GM06990 (cell line): Measurements from ENCODE around the gene LUC7L.
"Not testable (repeated sequence)": the region's sequence is repeated elsewhere in the genome, so short reads cannot be mapped to it uniquely, and the experiment has no call there.

Experiments
- DNase-seq: peaks from one replicate; pipeline ENCODE4 v3.0.0-alpha.2; 2011; ENCODE audit not compliant: insufficient read length; ENCODE audit errors: extremely low read depth
- H3K27me3 ChIP-seq: replicated peaks from 2 replicates; pipeline ENCODE4 v1.6.0; 2011; ENCODE audit warnings: low read length; ENCODE audit not compliant: control insufficient read depth, insufficient read depth
- H3K36me3 ChIP-seq: 2 replicates; pipeline ENCODE4 v1.5.1; 2011; ENCODE audit warnings: low read length; ENCODE audit not compliant: control insufficient read depth, insufficient read depth
- H3K4me3 ChIP-seq: replicated peaks from 2 replicates; pipeline ENCODE4 v1.5.1; 2011; ENCODE audit warnings: low read depth, mild to moderate bottlenecking, control low read depth, low read length
- TF ChIP-seq, protein P1 (sequence below): IDR thresholded peaks from 2 replicates; pipeline ENCODE4 v1.5.1; 2011; ENCODE audit warnings: low read length, control low read depth, mild to moderate bottlenecking, inconsistent platforms; ENCODE audit not compliant: insufficient read depth, poor library complexity, severe bottlenecking

The LUC7L gene

DNA sequence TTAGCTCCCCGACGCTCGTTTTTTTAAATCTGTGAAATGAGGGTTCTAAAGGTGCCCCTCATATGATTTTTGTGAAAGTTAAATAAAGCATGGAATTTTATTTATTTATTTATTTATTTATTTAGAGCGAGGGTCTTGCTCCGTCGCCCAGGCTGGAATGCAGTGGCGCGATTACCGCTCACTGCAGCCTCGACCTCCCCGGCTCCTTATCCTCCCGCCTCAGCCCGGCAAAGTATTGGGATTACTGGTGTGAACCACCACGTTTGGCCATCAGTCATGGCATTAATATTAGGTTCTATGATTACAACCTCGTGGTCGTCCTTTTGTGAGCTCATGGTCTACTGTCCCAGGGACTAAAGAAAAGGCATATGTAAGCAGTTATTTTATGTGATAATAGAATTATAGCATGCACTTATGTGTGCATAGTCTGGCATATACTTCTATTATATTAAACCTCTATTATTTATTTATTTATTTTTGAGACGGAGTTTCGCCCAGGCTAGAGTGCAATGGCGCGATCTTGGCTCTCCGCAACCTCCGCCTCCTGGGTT is 557 bp upstream of the LUC7L start:
- TF ChIP-seq, protein P1, sequence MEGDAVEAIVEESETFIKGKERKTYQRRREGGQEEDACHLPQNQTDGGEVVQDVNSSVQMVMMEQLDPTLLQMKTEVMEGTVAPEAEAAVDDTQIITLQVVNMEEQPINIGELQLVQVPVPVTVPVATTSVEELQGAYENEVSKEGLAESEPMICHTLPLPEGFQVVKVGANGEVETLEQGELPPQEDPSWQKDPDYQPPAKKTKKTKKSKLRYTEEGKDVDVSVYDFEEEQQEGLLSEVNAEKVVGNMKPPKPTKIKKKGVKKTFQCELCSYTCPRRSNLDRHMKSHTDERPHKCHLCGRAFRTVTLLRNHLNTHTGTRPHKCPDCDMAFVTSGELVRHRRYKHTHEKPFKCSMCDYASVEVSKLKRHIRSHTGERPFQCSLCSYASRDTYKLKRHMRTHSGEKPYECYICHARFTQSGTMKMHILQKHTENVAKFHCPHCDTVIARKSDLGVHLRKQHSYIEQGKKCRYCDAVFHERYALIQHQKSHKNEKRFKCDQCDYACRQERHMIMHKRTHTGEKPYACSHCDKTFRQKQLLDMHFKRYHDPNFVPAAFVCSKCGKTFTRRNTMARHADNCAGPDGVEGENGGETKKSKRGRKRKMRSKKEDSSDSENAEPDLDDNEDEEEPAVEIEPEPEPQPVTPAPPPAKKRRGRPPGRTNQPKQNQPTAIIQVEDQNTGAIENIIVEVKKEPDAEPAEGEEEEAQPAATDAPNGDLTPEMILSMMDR, result no peak

DNA sequence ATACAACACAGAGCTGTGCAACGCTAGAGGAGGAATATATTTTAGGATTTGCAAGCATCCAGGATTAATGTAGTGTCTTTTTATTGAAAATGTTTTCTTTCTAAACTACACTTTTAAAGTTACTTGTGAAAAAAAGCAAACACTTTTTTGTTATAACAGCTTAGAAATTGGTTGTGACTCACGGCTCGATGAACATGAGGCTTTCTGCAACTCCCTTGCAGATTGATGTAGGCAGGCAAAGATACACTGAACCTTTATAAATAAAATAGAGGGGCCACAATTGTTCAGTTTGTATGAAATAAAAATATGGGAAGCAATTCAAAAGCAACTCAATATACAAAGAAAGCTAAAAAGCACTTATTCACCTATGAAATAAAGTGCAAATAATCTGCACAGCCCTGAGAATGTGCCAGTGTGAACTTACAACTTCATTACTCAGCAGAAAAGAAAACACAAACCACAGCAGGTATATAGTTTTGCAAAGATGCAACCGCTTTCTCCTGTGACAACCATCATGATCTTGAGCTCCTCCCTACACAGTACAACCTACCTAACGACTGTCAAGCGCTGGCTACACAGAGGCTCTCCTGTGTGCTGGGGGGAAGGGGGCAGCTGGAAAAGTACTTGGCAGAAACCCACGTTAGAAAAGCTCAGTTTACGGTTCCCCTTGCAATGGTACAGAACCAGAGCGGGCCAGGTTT is 948 bp downstream of the LUC7L start:
- Histone ChIP-seq H3K4me3 (peak overlapping the region; percentile 92), H3K36me3 (peaks cover 13% of the 10 kb centered on the region), H3K27me3 (no peaks in the 10 kb centered on the region)
- TF ChIP-seq, protein P1, result no peak
- DNase-seq, result no peak

More for the DNA sequence above, 557 bp upstream of the LUC7L start:
- H3K27me3 ChIP-seq, result no peaks in the 10 kb centered on the region
- DNase-seq, result no peak
- H3K36me3 ChIP-seq, result peaks cover 8% of the 10 kb centered on the region
- H3K4me3 ChIP-seq, result peak overlapping the region; percentile 92

DNA sequence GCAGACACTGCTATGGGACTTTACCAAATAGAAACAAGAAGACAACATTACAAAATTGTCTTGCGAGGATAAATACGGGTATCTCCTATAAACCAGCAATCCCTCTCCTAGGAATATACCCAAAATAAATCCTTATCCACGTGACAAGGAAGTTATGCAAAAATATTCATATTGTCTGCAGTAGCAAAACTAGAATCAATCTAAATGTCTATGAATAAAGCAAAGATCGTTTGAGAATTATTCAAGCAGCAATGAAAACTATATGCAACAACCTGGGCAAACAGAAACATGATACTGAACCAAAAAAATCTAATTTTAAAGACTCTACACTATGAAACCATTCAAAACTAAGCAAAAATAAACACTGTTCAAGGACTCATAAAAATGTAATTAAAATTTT is 9.2 kb downstream of the LUC7L start:
- Histone ChIP-seq H3K27me3 (no peaks in the 10 kb centered on the region), H3K36me3 (peaks cover 11% of the 10 kb centered on the region), H3K4me3 (no peak overlapping the region)
- TF ChIP-seq, protein P1, result no peak
- no peak for DNase-seq

DNA sequence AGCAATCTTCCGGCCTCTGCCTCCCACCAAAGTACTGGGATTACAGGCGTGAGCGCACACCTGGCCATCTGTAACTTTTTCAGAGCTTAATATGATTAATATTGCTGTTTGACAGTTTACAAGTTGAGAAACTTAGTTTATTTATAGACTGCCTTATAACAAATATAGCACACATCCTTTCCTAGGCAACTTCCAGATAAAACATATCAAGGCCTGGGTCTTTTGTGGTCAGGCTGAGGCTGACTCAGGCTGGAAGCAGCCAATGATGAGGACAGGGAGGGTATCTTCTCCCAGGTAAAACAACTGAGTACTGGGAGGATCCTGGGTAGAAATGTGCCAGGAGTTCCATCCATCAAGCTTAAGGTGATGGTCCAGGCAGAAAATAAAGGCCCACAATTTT is 16.2 kb downstream of the LUC7L start:
- DNase-seq, result no peak
- Histone ChIP-seq H3K4me3 (no peak overlapping the region), H3K36me3 (peaks cover 14% of the 10 kb centered on the region), H3K27me3 (no peaks in the 10 kb centered on the region)
- TF ChIP-seq, protein P1, result no peak

DNA sequence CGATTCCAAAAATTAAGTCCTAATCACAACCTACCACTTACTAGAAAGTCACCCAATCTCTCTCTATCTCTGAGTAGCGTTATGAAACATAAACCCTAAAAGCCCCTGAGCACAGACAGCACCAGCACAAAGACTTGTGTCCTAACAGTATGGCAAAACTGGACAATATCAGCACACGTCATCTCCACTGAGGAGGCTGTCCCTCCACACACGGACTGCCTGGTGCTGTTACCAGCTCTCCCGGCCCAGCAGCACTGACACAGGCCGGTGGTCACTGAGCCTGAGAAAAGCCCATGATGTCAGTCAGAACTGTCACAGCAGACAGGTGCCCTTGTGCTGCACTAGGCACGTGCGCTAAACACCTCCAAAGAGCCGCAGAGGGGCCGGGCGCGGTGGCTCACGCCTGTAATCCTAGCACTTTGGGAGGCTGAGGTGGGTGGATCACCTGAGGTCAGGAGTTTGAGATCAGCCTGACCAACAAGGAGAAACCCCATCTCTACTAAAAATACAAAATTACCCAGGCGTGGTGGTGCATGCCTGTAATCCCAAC is 17.5 kb downstream of the LUC7L start:
- DNase-seq, H3K4me3 ChIP-seq, H3K27me3 ChIP-seq: not testable (repeated sequence)
- peaks cover 15% of the 10 kb centered on the region for H3K36me3 ChIP-seq

DNA sequence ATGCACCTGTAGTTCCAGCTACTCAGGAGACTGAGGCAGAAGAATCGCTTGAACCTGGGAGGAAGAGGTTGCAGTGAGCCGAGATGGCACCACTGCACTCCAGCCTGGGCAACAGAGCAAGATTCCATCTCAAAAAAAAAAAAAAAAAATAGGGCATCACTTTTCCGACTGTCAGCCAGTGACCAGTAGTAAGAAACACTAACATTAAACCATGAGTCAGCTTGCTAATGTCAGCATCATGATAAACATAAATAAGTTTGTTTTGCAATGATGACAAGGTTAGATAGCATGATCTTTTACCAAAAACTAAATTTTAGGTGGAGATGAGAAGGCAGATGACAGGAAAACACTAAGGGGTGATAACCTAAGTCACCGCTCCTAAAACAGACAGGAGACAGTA is 19.9 kb downstream of the LUC7L start:
- not testable (repeated sequence) for H3K27me3 ChIP-seq, H3K4me3 ChIP-seq, DNase-seq
- peaks cover 21% of the 10 kb centered on the region for H3K36me3 ChIP-seq

DNA sequence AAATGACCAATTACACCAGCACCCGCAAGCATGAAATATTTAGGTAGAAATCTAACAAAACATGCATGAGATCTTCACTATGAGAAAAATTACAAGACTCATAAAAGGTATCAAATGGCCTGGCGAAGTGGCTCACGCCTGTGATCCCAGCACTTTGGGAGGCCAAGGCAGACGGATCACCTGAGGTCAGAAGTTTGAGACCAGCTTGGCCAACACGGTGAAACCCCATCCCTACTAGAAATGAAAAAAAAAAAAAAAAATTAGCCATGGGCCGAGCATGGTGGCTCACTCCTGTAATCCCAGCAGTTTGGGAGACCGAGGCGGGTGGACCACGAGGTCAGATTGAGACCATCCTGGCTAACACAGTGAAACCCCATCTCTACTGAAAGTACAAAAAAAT is 25.2 kb downstream of the LUC7L start:
- not testable (repeated sequence) for DNase-seq, H3K4me3 ChIP-seq, H3K27me3 ChIP-seq
- H3K36me3 ChIP-seq, result peaks cover 19% of the 10 kb centered on the region
